T-helper 2 cell treated with Interferon-gamma antibody and Interleukin-4, amounts not matched to agents 100 ng/mL and 5 ng/mL, for 36 hours (primary cell): Measurements from ENCODE around the gene BRD3OS. TPM values are rescaled to one million over a fixed set of nuclear protein-coding genes. Genes with fewer than 3 reads are reported as not detected.
"Not testable (repeated sequence)": the region's sequence is repeated elsewhere in the genome, so short reads cannot be mapped to it uniquely, and the experiment has no call there.

Experiments
- intact Hi-C: fragments of 100-400 bp; cut with micrococcal nuclease; formaldehyde crosslinking; loops from one replicate; pipeline ENCODE4 v1.15.1; 2023
- total RNA-seq: library from RNA; stranded (reverse); gene quantifications from 2 replicates; pipeline ENCODE4 v1.2.3, GENCODE V29; 2022

The BRD3OS gene
- total RNA-seq, 1 donor from 2014 or later, result 12.2 TPM

DNA sequence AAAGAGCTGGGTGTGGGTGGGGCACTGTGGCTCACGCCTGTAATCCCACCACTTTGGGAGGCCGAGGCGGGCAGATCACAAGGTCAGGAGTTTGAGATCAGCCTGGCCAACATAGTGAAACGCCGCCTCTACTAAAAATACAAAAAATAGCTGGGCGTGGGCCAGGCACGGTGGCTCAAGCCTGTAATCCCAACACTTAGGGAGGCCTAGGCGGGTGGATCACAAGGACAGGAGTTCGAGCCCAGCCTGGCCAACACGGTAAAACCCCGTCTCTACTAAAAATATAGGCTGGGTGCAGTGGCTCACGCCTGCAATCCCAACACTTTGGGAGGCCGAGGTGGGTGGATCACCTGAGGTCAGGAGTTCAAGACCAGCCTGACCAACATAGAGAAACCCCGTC, 36.5 kb upstream of the BRD3OS start:
- intact Hi-C loops, result not testable (repeated sequence)

DNA sequence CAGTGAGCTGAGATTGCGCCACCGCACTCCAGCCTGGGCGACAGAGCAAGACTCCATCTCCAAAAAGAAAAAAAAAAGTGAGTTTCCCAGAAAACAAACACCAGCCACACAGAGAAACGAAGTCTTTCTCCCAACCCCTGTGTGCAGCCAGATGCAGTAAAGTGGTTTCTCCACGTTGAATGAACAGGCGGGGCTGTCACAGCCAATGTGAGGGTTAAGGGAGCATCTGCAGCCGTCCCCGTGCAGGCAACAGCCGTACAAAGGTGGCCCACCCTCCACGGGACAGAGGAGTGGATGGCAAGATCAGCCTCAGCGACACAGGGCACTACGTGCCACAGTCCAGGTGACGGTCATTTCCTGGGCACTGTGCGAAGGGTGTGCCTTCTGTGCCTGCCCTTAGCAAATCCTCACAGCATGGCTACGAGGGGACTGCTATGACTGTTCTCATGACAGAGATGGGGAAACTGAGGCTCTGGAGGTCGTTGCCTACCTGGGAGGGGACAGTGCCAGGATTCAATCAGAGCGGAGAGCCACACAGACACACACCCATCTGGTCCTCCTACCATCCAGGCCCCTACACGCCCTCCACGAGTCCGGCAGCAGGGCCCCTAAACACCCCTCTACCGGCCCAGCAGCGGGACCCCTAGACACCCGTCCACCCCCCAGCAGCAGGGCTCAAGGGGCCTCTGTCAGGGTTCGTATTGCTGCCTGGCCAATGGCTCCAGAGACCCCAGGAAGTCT, 35.5 kb upstream of the BRD3OS start:
- intact Hi-C loops, result no loop called here

GRCh38 chr9:133990366-133991213, 34.7 kb upstream of the BRD3OS start:
- intact Hi-C loops, result no loop called here

DNA sequence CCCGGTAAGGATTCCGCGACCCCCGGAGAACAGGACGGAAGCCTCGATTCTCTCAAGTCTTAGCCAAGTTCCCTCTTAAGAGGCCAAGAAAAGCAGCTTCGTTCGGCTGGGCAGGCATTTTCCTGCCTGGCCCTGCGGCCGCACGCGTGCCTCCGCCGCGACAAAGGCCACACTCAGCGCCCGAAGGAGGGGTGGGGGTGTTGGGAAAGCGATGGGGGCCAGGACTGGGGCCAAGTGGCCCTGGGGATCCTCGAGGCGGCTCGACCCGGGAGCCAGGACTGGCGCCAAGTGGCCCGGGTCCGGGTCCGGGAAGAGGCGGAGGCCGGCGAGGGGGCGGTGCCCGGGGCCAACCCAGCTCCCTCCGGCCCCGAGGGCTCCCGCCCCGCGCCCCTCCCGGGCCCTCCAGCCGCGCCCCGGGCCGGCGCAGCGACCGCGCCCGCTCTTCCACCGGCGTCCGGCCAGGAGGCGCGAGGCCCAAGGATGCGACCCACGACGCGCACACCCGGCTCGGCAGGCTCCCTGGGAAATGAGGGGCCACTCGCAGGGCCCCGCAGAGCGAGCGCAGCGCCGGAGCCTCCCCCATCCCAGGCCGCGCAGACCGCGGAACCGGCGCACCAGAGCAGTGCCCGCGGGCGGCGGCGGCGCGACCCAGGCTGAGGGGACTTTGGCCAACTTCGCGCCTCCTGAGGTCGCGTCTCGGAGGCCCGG, 33.9 kb upstream of the BRD3OS start:
- intact Hi-C loops, result no loop called here

- intact Hi-C loops, result loop anchor here (1.0 kb wide), 1 partner anchor 76 kb away; the partner anchor contains the start of gene BRD3
Observed at GRCh38 chr9:133991964-133992779, 33.1 kb upstream of the BRD3OS start, which contains the start of gene VAV2. Gene VAV2, minus strand, starts transcription at chr9:133992324. Its CDS starts 46 bp downstream, at chr9:133992278.

DNA sequence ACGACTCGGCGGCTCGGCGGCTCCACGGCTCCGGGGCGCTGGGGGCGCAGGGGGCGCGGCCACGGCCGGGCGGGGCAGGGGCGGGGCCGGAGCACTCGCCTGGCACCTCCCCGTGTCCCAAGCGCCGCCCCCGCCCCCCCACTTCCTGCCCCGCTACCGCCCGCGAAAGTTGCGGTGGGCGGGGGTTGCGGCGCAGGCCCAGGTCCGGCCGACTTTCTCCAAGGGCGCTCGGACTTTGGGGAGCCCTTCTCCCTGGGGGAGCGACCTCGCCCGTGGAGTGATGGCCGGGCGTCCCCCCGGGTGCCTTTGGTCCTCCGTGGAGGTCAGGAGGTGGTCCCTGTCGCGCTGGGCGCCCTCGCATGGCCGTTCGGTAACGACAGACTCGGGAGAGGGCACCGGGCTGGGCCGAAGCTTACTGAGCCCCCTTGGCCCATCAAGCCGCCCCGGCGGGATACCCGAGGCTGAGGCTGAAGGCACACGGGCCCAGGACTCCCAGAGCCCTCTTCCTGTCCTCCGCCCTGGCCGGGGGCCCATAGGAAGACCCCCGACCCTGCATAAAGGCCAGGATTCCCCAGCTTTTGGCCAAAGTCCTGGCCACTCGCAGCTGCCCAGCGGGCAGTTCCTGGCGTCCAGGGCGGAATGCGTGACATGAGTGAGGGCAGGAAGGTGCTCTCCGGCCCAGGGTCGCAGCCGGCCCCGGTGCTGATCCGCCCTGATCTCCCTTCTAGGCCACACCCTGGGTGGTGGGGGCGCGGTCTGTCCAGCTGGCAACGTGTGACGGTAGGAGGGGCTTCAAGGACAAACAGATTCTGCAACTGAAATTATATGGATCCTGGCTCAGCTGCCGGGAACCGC, 32.3 kb upstream of the BRD3OS start:
- intact Hi-C loops, result loop anchor here (1.0 kb wide), 1 partner anchor 75 kb away; the partner anchor contains the start of gene BRD3

GRCh38 chr9:133993635-133994253, 31.5 kb upstream of the BRD3OS start:
- intact Hi-C loops, result loop anchor here (1.0 kb wide), 3 partner anchors 32 to 211 kb away; partner anchors contain the start of gene BRD3OS

DNA sequence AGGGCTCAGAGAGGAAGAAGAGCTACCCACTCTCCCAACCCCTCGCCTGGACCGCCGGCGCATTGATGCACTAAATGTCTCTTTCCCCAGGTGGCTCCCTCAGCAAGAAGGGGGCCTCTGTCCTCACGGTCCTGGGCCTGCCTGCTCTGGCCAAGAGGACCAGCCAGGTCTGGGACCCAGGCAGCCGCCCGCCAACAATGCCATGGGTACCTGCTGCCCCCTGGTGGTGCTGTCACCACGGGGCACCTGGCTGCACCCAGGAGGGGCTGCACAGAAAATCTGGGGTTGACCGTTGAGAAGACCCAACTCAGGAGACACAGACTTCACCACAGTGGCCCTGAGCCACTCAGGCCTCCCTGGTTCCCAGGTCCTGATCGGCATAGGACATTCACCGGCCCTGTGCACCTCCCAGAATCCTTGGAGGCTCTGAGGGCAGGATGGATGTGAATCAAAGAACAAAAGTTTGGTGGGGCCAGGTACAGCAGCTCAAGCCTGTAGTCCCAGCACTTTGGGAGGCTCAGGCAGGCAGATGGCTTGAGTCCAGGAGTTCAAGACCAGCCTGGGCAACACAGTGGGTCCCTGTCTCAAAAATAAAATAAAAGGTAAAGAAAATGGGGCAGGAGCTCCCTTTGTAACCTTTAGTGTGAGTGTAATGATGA, 30.8 kb upstream of the BRD3OS start:
- intact Hi-C loops, result loop anchor here (1.0 kb wide), 3 partner anchors 31 to 212 kb away; partner anchors contain the start of gene BRD3OS

GRCh38 chr9:133995012-133995896, 30.0 kb upstream of the BRD3OS start:
- intact Hi-C loops, result no loop called here

GRCh38 chr9:133996531-133997520, 28.5 kb upstream of the BRD3OS start:
- intact Hi-C loops, result no loop called here

DNA sequence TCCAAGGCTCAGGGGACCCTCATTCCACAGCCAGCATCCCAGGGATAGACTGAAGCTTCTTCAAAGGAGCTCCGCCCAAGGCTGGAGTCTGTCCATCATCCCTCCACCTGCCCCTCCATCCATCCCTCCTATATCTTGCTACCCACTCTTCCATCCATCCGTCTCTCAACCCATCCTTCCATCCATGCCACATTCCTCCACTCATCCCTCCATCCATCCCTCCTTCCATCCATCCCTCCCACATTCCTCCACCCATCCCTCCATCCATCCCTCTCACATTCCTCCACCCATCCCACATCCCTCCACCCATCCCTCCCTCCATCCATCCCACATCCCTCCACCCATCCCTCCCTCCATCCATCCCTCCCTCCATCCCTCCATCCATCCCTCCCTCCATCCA, 27.7 kb upstream of the BRD3OS start:
- intact Hi-C loops, result no loop called here

- intact Hi-C loops, result no loop called here
Observed at GRCh38 chr9:133998915-133999595, 26.2 kb upstream of the BRD3OS start.

GRCh38 chr9:133999851-134000265, 25.4 kb upstream of the BRD3OS start:
- intact Hi-C loops, result no loop called here

- intact Hi-C loops, result no loop called here
Observed at GRCh38 chr9:134002796-134003195, 22.5 kb upstream of the BRD3OS start.

GRCh38 chr9:134003237-134003636, 22.0 kb upstream of the BRD3OS start:
- intact Hi-C loops, result no loop called here
